H54 (cell line): ENCODE data around the gene CGB7.
"Not testable (repeated sequence)": the region's sequence is repeated elsewhere in the genome, so short reads cannot be mapped to it uniquely, and the experiment has no call there.

ENCODE experiments used
- DNase-seq: peaks from one replicate; pipeline ENCODE4 v3.0.0; 2011; ENCODE audit warnings: low spot score, mixed read lengths; ENCODE audit not compliant: insufficient read length
- FAIRE-seq: peaks from 3 replicates; lab custom pipeline; 2011; peaks lifted over from hg19 to GRCh38; lab: Jason Lieb, UNC
- POLR2A ChIP-seq: IDR thresholded peaks from 2 replicates; pipeline ENCODE4 v1.6.1; 2011; ENCODE audit warnings: low read depth, mild to moderate bottlenecking, low read length

The CGB7 gene

GRCh38 chr19:49042177-49042576, 15.4 kb downstream of the CGB7 start:
- FAIRE-seq (no peak), DNase-seq (no peak)
- no peak for TF ChIP-seq POLR2A

GRCh38 chr19:49039736-49040135, 17.8 kb downstream of the CGB7 start:
- DNase-seq, FAIRE-seq: not testable (repeated sequence)

GRCh38 chr19:49038557-49039276, 18.8 kb downstream of the CGB7 start:
- DNase-seq, FAIRE-seq: not testable (repeated sequence)

- not testable (repeated sequence) for DNase-seq, FAIRE-seq
Measured at GRCh38 chr19:49038111-49038510, 19.4 kb downstream of the CGB7 start.

GRCh38 chr19:49036815-49037214, 20.7 kb downstream of the CGB7 start, which contains the start of gene CGB1:
CGB1 (minus strand) TSS chr19:49036895; CDS start chr19:49036711, 184 bp downstream.
- not testable (repeated sequence) for FAIRE-seq, DNase-seq

GRCh38 chr19:49031642-49032301, 25.8 kb downstream of the CGB7 start, which contains the start of gene CGB2:
CGB2 (plus strand) TSS chr19:49031890; CDS start chr19:49032096, 206 bp downstream.
- FAIRE-seq, DNase-seq: not testable (repeated sequence)

- not testable (repeated sequence) for DNase-seq, FAIRE-seq
Measured at GRCh38 chr19:49030323-49030722, 27.2 kb downstream of the CGB7 start.

GRCh38 chr19:49029749-49030148, 27.8 kb downstream of the CGB7 start:
- FAIRE-seq, DNase-seq: not testable (repeated sequence)

- not testable (repeated sequence) for DNase-seq, FAIRE-seq
Measured at GRCh38 chr19:49028686-49029085, 28.9 kb downstream of the CGB7 start.

GRCh38 chr19:49025599-49025998, 31.9 kb downstream of the CGB7 start:
- FAIRE-seq, result peak; percentile 50
- not testable (repeated sequence) for DNase-seq

GRCh38 chr19:49025088-49025487, 32.5 kb downstream of the CGB7 start:
- not testable (repeated sequence) for FAIRE-seq, DNase-seq

GRCh38 chr19:49024233-49024632, 33.3 kb downstream of the CGB7 start, which contains the start of gene CGB3:
CGB3 (minus strand) TSS chr19:49024333; CDS start chr19:49023971, 362 bp downstream.
- DNase-seq, FAIRE-seq: not testable (repeated sequence)

- TF ChIP-seq POLR2A, result no peak
- no peak for FAIRE-seq
- DNase-seq, result no peak
Measured at GRCh38 chr19:49022116-49022515, 35.4 kb downstream of the CGB7 start.

- no peak for FAIRE-seq
- no peak for TF ChIP-seq POLR2A
- DNase-seq, result no peak
Measured at GRCh38 chr19:49020931-49021895, 36.3 kb downstream of the CGB7 start.
